Sigmoid colon (tissue), 4 donors: Measurements from ENCODE around the gene MRLN.

Experiments used
- CTCF ChIP-seq, 4 experiments: fragments of 450-650 bp in 3 of 4; fragments of 200-600 bp in 1 of 4; IDR thresholded peaks; one replicate each; pipeline ENCODE4 v1.5.1; 2016 to 2019; ENCODE audit warnings: antibody characterized with exemption in 4 of 4, mild to moderate bottlenecking in 3 of 4, moderate library complexity in 2 of 4
- EP300 ChIP-seq, 4 donors: sonication (generic); formaldehyde crosslinking; IDR thresholded peaks; one replicate each; pipeline ENCODE4 v1.6.1; 2017; ENCODE audit warnings: antibody characterized with exemption in 4 of 4
- POLR2A ChIP-seq, 2 donors: fragments of 450-650 bp; IDR thresholded peaks; one replicate each; pipeline ENCODE4 v1.6.1; 2016; ENCODE audit warnings: antibody characterized with exemption in 2 of 2, mild to moderate bottlenecking in 2 of 2, moderate library complexity in 2 of 2
- POLR2AphosphoS5 ChIP-seq, 4 donors: sonication (generic); formaldehyde crosslinking; IDR thresholded peaks; one replicate each; pipeline ENCODE4 v1.6.1; 2017; ENCODE audit warnings: antibody characterized with exemption in 4 of 4

- TF ChIP-seq CTCF (IDR thresholded peaks at IDR 0.05) (no peak), EP300 (IDR thresholded peaks at IDR 0.05) (no peak), POLR2A (IDR thresholded peaks at IDR 0.05) (no peak), POLR2AphosphoS5 (IDR thresholded peaks at IDR 0.05) (no peak)
Observed at GRCh38 chr10:59720377-59720776, 32.9 kb downstream of the MRLN start.
